MM.1S (cell line): ENCODE data around the gene SLC35F3.

Experiments
- DNase-seq: peaks from one replicate; pipeline ENCODE4 v3.0.0-alpha.2; 2015
- H2AFZ ChIP-seq: fragments of 300-600 bp; sonication (generic); 2 replicates; pipeline ENCODE4 v1.6.0; 2016; ENCODE audit warnings: antibody characterized with exemption, low read length
- H3F3A ChIP-seq: fragments of 300-600 bp; sonication (generic); 2 replicates; pipeline ENCODE4 v1.6.1; 2016; ENCODE audit warnings: mild to moderate bottlenecking, antibody characterized with exemption, low read length, moderate library complexity, mixed read lengths; ENCODE audit not compliant: insufficient read depth
- H3K27ac ChIP-seq: fragments of 300-600 bp; sonication (generic); 2 replicates; pipeline ENCODE4 v1.5.1; 2016; ENCODE audit warnings: mild to moderate bottlenecking, low read length
- H3K27me3 ChIP-seq: fragments of 300-600 bp; sonication (generic); replicated peaks from 2 replicates; pipeline ENCODE4 v1.6.0; 2016; ENCODE audit warnings: low read length; ENCODE audit not compliant: insufficient read depth
- H3K36me3 ChIP-seq: fragments of 300-600 bp; sonication (generic); replicated peaks from 2 replicates; pipeline ENCODE4 v1.6.1; 2016; ENCODE audit warnings: mild to moderate bottlenecking, low read length, mixed read lengths; ENCODE audit not compliant: insufficient read depth
- H3K4me1 ChIP-seq: fragments of 300-600 bp; sonication (generic); 2 replicates; pipeline ENCODE4 v1.6.1; 2016; ENCODE audit warnings: low read length, mixed read lengths
- H3K4me2 ChIP-seq: fragments of 300-600 bp; sonication (generic); 2 replicates; pipeline ENCODE4 v1.6.0; 2016; ENCODE audit warnings: low read depth, low read length
- H3K4me3 ChIP-seq: fragments of 300-600 bp; sonication (generic); 2 replicates; pipeline ENCODE4 v1.5.1; 2016; ENCODE audit warnings: low read length, mixed read lengths
- H3K79me2 ChIP-seq: fragments of 300-600 bp; sonication (generic); 2 replicates; pipeline ENCODE4 v1.6.1; 2016; ENCODE audit warnings: mixed run types, low read length, mixed read lengths
- H3K9ac ChIP-seq: fragments of 300-600 bp; sonication (generic); 2 replicates; pipeline ENCODE4 v1.6.1; 2016; ENCODE audit warnings: low read length, mixed read lengths
- H3K9me2 ChIP-seq: fragments of 300-600 bp; sonication (generic); replicated peaks from 2 replicates; pipeline ENCODE4 v1.6.1; 2016; ENCODE audit warnings: mild to moderate bottlenecking, low read length, mixed read lengths; ENCODE audit not compliant: insufficient read depth
- H3K9me3 ChIP-seq: fragments of 300-600 bp; sonication (generic); replicated peaks from 2 replicates; pipeline ENCODE4 v1.6.1; 2016; ENCODE audit warnings: mild to moderate bottlenecking, low read length, mixed read lengths; ENCODE audit not compliant: insufficient read depth
- H4K20me1 ChIP-seq: fragments of 300-600 bp; sonication (generic); 2 replicates; pipeline ENCODE4 v1.6.1; 2016; ENCODE audit warnings: mild to moderate bottlenecking, low read length, moderate library complexity, mixed read lengths; ENCODE audit not compliant: insufficient read depth
- CTCF ChIP-seq: fragments of 300-600 bp; sonication (generic); IDR thresholded peaks from 2 replicates; pipeline ENCODE4 v1.5.1; 2016; ENCODE audit warnings: antibody characterized with exemption, low read length, mixed read lengths
- EZH2 ChIP-seq: fragments of 300-600 bp; sonication (generic); optimal IDR thresholded peaks from 2 replicates; pipeline ENCODE3; 2017; ENCODE audit warnings: low read depth, mild to moderate bottlenecking, antibody characterized with exemption, low read length, mixed read lengths
- EZH2phosphoT487 ChIP-seq: fragments of 300-600 bp; sonication (generic); IDR thresholded peaks from 2 replicates; pipeline ENCODE4 v1.6.1; 2018; ENCODE audit warnings: antibody characterized with exemption, low read length

SLC35F3 gene

GRCh38 chr1:234136073-234136472, 231.6 kb downstream of the SLC35F3 start:
- Histone ChIP-seq H4K20me1 (no peaks in the 10 kb centered on the region), H3K27me3 (no peaks in the 10 kb centered on the region), H3K9ac (no peak overlapping the region), H3K79me2 (no peaks in the 10 kb centered on the region), H3F3A (no peaks in the 10 kb centered on the region), H3K4me2 (no peak overlapping the region), H3K4me1 (no peaks in the 10 kb centered on the region), H3K4me3 (no peak overlapping the region), H3K9me3 (no peaks in the 10 kb centered on the region), H2AFZ (no peak overlapping the region), H3K36me3 (no peaks in the 10 kb centered on the region), H3K27ac (no peak overlapping the region), H3K9me2 (no peaks in the 10 kb centered on the region)
- TF ChIP-seq CTCF = no peak
- no peak for TF ChIP-seq EZH2
- TF ChIP-seq EZH2phosphoT487 = no peak
- DNase-seq = no peak

DNA sequence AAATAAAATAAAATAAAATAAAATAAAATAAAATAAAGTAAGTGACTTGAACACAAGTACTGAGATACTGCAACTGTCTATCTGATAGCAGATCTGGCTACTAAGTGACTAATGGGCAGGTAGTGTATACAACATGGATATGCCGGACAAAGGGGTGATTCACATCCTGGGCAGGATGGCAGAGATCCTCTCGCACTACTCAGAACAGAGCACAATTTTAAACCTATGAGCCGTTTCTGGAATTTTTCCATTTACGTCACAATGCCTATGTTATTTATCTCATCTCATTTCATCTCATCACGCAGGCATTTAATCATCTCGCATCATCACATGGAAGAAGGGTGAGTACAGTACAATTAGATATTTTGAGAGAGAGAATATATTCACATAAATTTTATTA, 235.5 kb downstream of the SLC35F3 start:
- Histone ChIP-seq H3K9me2 (no peaks in the 10 kb centered on the region), H3K4me3 (no peak overlapping the region), H3K27ac (no peak overlapping the region)

DNA sequence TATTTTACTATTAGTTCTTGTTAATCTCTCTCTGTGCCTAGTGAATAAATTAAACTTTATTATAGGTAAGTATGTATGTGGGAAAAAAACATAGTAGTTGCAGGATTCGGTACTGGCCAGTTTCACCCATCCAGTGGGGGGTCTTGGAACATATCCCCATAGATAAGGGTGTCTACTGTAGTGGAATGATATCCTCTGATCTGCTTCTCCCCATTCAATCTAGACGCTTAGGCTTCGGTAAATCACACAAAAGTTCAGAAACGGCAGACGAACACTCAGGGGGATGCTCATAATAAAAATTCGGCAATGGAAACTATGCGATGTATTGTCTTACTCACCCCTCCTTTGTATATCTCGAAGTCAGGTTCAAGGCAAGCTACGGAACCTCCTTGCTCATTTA, 235.9 kb downstream of the SLC35F3 start:
- no peaks in the 10 kb centered on the region for H3K79me2 ChIP-seq
- H3K4me3 ChIP-seq = no peak overlapping the region
- no peaks in the 10 kb centered on the region for H3K4me1 ChIP-seq
- H4K20me1 ChIP-seq = no peaks in the 10 kb centered on the region
- DNase-seq = no peak
- no peaks in the 10 kb centered on the region for H3K9me2 ChIP-seq
- H3K27ac ChIP-seq = no peak overlapping the region
- no peak overlapping the region for H2AFZ ChIP-seq
- H3K4me2 ChIP-seq = no peak overlapping the region
- H3K36me3 ChIP-seq = no peaks in the 10 kb centered on the region
- no peaks in the 10 kb centered on the region for H3K9me3 ChIP-seq
- TF ChIP-seq EZH2 (no peak), EZH2phosphoT487 (no peak), CTCF (no peak)
- no peak overlapping the region for H3K9ac ChIP-seq
- H3K27me3 ChIP-seq = no peaks in the 10 kb centered on the region
- H3F3A ChIP-seq = no peaks in the 10 kb centered on the region

More for the DNA sequence above, 235.5 kb downstream of the SLC35F3 start:
- Histone ChIP-seq H3K9ac (no peak overlapping the region), H3K4me1 (no peaks in the 10 kb centered on the region), H3K79me2 (no peaks in the 10 kb centered on the region), H2AFZ (no peak overlapping the region), H4K20me1 (no peaks in the 10 kb centered on the region), H3K27me3 (no peaks in the 10 kb centered on the region), H3K4me2 (no peak overlapping the region), H3F3A (no peaks in the 10 kb centered on the region), H3K9me3 (no peaks in the 10 kb centered on the region), H3K36me3 (no peaks in the 10 kb centered on the region)
- DNase-seq = no peak
- TF ChIP-seq CTCF (no peak), EZH2phosphoT487 (no peak), EZH2 (no peak)

GRCh38 chr1:234141006-234141405, 236.5 kb downstream of the SLC35F3 start:
- Histone ChIP-seq H3K36me3 (no peaks in the 10 kb centered on the region), H2AFZ (no peak overlapping the region), H3K4me1 (no peaks in the 10 kb centered on the region), H3K9me3 (no peaks in the 10 kb centered on the region), H3K27ac (no peak overlapping the region), H3K9ac (no peak overlapping the region), H3F3A (no peaks in the 10 kb centered on the region), H3K9me2 (no peaks in the 10 kb centered on the region), H3K79me2 (no peaks in the 10 kb centered on the region), H3K27me3 (no peaks in the 10 kb centered on the region), H4K20me1 (no peaks in the 10 kb centered on the region), H3K4me2 (no peak overlapping the region), H3K4me3 (no peak overlapping the region)
- no peak for DNase-seq
- TF ChIP-seq EZH2phosphoT487 = no peak
- TF ChIP-seq EZH2 = no peak
- TF ChIP-seq CTCF = no peak
